Activated CD4-positive, CD25-positive, alpha-beta regulatory T cell treated with anti-CD3 and anti-CD28 coated beads, Interleukin-2, amount 50 U/mL, for 72 hours (primary cell): ENCODE measurements around the gene B3GNT9.

Source experiments
- DNase-seq: peaks from one replicate; pipeline ENCODE4 v3.0.0; 2021

B3GNT9 gene

DNA sequence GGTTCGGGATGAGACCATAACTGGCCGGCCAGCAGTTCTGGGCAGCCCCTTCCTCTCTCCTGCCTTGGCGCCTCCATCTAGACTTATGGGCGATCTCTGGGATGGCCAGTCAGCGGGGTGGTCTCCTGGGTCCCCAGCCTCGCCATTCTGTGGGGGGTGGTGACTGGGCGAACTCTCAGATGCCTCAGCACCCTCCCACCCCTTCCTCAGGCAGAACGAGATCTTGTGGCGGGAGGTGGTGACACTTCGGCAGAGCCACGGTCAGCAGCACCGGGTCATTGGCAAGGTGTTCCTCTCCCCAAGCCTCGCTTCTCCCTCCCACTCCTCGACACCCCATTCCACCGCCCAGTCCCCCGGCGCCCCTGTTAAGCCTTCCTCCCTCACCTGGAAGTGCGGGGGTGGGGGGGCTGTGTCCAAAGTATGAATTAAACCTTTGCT, 15.3 kb upstream of the B3GNT9 start:
- no peak for DNase-seq

- no peak for DNase-seq
Measured at GRCh38 chr16:67165121-67166078, 14.6 kb upstream of the B3GNT9 start.

- DNase-seq: no peak
Measured at GRCh38 chr16:67164599-67165061, 13.8 kb upstream of the B3GNT9 start, which contains the start of gene HSF4. Gene HSF4 (plus strand): TSS chr16:67164745. CDS start chr16:67164812, 67 bp downstream.

- no peak for DNase-seq
Measured at GRCh38 chr16:67163999-67164558, 13.3 kb upstream of the B3GNT9 start.

DNA sequence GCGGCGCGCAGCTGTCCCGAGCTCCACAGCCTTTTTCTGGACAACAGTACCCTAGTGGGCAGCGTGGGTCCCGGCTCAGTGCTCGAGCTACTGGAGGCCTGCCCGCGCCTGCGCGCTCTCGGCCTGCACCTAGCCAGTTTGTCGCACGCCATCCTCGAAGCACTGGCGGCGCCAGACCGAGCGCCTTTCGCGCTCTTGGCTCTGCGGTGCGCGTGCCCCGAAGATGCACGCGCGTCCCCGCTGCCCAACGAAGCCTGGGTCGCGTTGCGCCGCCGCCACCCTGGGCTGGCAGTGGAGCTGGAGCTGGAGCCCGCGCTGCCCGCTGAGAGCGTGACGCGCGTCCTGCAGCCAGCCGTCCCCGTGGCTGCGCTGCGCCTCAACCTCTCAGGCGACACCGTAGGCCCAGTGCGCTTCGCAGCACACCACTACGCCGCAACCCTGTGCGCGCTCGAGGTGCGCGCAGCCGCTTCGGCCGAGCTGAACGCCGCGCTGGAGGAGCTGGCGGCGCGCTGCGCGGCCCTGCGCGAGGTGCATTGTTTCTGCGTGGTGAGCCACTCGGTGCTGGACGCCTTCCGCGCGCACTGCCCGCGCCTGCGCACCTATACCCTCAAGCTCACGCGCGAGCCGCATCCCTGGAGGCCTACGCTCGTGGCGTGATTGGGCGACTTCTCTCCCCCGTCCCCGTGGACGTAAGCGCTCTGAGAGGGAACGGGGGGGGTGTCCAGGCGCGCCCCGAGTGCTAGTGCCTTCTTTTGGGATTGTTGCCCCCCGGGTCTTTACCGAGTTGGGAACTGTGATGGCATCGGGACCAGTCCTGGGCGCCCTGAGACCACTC, 12.6 kb upstream of the B3GNT9 start:
- DNase-seq: no peak

- no peak for DNase-seq
Measured at GRCh38 chr16:67162506-67163163, 11.8 kb upstream of the B3GNT9 start.

DNA sequence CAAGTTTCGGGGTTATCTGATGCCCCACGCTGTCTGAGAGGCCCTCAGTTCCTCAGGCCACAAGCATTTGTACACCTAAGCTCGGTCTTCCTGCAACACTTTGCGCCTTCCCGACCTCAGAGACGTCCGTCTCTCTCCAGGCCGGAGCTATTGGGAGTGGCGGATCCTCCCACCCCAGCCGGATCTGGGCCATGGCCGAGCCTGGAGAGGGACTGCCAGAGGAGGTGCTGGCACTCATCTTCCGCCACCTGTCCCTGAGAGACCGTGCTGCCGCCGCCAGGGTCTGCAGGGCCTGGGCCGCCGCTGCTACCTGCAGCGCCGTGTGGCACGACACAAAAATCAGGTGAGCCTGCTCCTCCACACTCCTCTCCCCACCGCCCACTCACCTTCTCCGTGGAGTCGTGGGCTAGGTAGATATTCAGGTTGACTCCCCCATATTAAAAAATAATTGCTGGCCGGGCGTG, 10.8 kb upstream of the B3GNT9 start:
- DNase-seq: no peak

GRCh38 chr16:67158637-67159600, 8.1 kb upstream of the B3GNT9 start:
- DNase-seq: peak; percentile 74

DNA sequence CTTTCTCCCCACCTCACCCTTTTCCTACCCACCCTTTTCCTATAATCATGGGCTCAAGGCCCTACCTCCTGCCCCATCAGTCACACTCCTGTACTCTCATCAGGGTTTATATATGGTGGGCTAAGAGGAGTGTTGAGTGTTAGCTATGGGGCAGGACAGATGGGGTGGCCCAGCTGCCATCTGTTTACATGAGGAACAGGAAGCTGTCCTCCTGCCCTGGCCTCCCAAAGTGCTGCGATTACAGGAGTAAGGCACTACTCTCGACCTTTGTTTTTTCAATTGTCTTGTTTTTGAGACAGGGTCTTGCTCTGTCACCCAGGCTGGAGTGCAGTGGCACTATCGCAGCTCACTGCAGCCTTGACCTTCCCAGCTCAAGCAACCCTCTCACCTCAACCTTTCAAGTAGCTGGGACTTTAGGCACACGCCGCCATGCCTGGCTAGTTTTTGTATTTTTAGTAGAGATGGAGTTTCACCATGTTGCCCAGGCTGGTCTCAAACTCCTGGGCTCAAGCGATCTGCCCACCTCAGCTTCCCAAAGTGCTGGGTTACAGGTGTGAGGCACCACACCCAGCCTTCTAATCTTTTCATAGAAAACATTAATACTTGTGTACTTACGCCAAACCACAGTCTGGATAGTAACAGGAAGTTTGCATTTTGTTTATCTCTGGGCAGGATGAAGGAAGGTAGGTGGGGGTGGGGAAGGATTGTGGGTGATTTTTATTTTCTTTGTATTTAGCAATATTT, 7.3 kb upstream of the B3GNT9 start:
- no peak for DNase-seq

GRCh38 chr16:67157106-67157748, 6.4 kb upstream of the B3GNT9 start:
- DNase-seq: no peak

DNA sequence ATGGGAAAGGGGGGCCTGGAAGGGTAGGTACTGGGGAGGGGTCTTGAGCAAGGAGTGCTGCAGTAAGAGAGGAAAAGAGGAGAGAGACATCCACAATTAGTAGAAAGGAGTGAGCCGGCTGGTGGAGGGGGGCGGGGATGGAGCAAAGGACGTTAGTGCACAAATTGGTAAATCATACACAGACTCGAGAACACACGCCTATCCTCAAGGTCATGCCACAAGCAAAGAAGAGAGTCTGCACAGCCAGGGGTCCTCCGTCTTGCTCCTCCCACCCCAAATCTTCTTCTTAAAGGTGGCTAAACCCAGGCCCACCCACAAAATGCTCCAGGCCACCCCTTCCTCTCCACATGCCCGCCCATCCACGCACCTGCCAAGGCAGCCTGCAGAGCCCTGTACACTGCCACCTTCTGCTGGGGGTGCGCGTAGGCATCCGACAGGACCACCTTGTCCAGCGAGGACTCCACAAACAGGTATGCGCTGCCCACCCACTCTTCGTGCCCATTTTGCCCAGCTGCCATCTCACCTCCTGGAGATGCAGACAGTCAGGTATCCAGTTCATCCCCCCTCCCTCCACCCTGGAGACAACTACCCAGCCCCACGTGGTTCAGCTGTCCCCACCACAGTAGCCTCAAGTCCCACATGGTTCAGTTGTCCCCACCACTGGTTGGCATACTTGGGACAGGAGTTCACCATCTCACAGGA, 5.5 kb upstream of the B3GNT9 start:
- DNase-seq: no peak

DNA sequence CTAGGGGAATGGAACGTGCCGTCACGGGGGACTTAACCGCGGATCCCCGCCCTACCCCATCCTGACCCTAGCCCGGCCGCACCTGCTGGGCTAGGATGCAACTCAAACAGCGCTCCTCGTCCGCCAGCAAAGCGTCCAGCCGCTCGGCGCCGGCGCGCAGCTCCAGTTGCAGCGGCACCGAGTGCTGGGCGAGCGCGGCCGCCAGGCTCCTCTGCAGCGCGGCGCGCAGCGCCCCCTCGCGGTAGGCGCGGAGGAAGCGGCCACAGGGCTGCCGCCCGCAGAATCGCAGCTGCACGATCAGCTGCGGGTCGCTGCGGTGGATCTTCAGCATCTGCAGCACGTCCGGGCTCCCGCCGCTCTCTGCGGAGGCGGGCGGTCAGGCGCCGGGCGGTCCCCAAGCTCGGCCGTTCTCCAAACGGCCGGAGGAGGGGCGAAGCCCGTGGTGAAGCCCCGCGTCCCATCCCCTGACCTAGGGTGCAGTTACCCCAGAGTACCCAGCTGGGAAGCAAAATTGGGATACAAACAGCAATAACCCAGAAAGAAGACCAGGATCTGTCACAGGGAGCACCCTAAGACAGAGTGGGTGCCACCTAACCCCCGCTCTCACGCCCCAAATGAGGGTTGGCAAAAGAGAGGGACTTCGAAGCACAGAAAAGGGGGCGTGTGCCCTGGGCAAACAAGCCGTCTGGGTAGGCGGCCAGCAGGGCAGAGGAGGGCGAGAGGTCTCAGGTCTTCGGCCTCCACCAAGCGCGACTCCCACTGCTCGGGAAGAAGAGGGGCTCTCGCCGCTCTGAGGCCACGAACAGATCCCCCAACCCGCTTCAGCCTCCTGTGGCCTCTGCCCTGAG, 4.7 kb upstream of the B3GNT9 start:
- peak; percentile 88 for DNase-seq

GRCh38 chr16:67154578-67155294, 3.9 kb upstream of the B3GNT9 start:
- DNase-seq: no peak

DNA sequence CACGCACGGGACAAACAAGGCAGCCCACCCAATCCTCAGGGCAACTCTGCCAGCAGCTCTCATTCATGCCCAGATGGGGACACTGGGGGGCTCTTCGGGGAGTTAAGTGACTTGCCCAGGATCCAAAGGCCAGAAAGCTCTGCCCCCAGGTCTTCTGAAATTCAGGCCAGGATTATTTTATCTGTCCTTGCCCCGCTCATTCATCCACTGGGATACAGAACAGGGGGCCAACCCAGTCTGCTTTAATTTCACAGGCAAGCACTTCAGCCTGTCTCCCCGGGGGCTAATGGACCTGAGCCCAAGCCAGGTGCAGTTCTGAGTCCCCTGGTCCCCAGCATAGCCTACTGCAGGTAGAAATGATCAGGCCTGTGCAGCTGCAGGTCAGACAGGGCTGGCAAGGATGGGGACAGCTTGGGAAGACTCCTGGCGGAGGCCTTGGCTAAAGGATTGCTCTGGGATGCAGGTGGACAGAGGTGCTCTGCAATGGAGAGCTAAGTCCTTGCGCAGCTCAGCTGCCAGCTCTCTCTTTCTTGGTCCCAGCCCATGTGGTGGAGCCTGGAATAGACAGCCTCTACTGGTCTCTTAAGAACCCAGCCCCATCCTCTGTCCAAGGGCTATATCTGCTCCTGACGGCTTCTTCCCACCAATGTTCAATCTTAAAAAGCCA, 766 bp upstream of the B3GNT9 start:
- no peak for DNase-seq

- peak; percentile 43 for DNase-seq
Measured at GRCh38 chr16:67150047-67150832, 558 bp downstream of the B3GNT9 start.
